Liver (tissue), 2 donors: ENCODE measurements around the gene ZNF22.

Experiments used
- TAF1 ChIP-seq: conservative IDR thresholded peaks from 2 replicates; pipeline ENCODE4 v1.6.1; 2016; ENCODE audit warnings: antibody characterized with exemption, mild to moderate bottlenecking
- TF ChIP-seq, protein P1 (sequence below): IDR thresholded peaks from 2 replicates; pipeline ENCODE4 v1.6.1; 2016; ENCODE audit warnings: antibody characterized with exemption, mild to moderate bottlenecking
- TF ChIP-seq, protein P2 (sequence below): IDR thresholded peaks from 2 replicates; pipeline ENCODE4 v1.6.1; 2016; ENCODE audit warnings: antibody characterized with exemption
- donor health status: healthy.

DNA sequence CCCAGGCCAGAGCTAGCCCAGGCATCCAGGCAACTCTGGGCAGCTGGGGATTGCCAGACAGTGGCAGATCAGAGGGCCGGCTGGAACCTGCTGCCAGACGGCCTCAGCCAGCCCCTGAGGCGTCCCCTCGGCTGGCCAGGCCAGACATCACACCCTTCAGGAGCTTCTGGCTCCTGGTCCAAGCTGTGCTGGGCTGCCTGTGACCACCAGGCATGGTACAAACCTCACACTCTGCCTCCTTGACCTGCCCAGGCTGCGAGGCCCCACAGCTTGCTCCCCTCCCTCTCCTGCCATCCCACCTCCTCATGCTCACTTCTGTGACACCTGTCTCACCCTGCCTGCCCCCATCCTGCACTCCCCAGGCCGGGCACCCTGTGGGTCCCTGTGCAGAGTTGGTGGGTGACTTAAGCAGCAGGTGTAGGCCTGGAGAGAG is 27.8 kb upstream of the ZNF22 start:
- TF ChIP-seq, protein P1, sequence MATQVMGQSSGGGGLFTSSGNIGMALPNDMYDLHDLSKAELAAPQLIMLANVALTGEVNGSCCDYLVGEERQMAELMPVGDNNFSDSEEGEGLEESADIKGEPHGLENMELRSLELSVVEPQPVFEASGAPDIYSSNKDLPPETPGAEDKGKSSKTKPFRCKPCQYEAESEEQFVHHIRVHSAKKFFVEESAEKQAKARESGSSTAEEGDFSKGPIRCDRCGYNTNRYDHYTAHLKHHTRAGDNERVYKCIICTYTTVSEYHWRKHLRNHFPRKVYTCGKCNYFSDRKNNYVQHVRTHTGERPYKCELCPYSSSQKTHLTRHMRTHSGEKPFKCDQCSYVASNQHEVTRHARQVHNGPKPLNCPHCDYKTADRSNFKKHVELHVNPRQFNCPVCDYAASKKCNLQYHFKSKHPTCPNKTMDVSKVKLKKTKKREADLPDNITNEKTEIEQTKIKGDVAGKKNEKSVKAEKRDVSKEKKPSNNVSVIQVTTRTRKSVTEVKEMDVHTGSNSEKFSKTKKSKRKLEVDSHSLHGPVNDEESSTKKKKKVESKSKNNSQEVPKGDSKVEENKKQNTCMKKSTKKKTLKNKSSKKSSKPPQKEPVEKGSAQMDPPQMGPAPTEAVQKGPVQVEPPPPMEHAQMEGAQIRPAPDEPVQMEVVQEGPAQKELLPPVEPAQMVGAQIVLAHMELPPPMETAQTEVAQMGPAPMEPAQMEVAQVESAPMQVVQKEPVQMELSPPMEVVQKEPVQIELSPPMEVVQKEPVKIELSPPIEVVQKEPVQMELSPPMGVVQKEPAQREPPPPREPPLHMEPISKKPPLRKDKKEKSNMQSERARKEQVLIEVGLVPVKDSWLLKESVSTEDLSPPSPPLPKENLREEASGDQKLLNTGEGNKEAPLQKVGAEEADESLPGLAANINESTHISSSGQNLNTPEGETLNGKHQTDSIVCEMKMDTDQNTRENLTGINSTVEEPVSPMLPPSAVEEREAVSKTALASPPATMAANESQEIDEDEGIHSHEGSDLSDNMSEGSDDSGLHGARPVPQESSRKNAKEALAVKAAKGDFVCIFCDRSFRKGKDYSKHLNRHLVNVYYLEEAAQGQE, result no peak
- TF ChIP-seq, protein P2, sequence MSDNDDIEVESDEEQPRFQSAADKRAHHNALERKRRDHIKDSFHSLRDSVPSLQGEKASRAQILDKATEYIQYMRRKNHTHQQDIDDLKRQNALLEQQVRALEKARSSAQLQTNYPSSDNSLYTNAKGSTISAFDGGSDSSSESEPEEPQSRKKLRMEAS, result no peak
- no peak for TF ChIP-seq TAF1
